ENCODE data around the gene ADRB2.
A peak's percentile ranks its signal among the peaks of the same experiment; 100 is the strongest.
"Not testable (repeated sequence)": the region's sequence is repeated elsewhere in the genome, so short reads cannot be mapped to it uniquely, and the experiment has no call there.

Gene ADRB2

GRCh38 chr5:148826053-148826738 is at the start of gene ADRB2:
TSS of gene ADRB2 (plus strand) at chr5:148826611. CDS start at chr5:148826832, 221 bp downstream.
- peak; percentile 82 for DNase-seq (ENCODE audit: low spot score)

- no peak for DNase-seq (ENCODE audit: low spot score)
Measured at GRCh38 chr5:148776780-148777179, 49.6 kb upstream of the ADRB2 start.

GRCh38 chr5:148778882-148779281 is 47.5 kb upstream of the ADRB2 start:
- DNase-seq (ENCODE audit: low spot score) = no peak

- no peak for DNase-seq (ENCODE audit: low spot score)
Measured at GRCh38 chr5:148780711-148781110, 45.7 kb upstream of the ADRB2 start.

- DNase-seq (ENCODE audit: low spot score) = no peak
Measured at GRCh38 chr5:148781766-148782165, 44.6 kb upstream of the ADRB2 start.

GRCh38 chr5:148785223-148785622 is 41.2 kb upstream of the ADRB2 start:
- DNase-seq (ENCODE audit: low spot score) = no peak

GRCh38 chr5:148786456-148786855 is 40.0 kb upstream of the ADRB2 start:
- DNase-seq (ENCODE audit: low spot score) = no peak

GRCh38 chr5:148788636-148789035 is 37.8 kb upstream of the ADRB2 start:
- no peak for DNase-seq (ENCODE audit: low spot score)

- DNase-seq (ENCODE audit: low spot score) = no peak
Measured at GRCh38 chr5:148790545-148791333, 35.7 kb upstream of the ADRB2 start.

- DNase-seq (ENCODE audit: low spot score) = no peak
Measured at GRCh38 chr5:148791334-148791667, 35.1 kb upstream of the ADRB2 start.

GRCh38 chr5:148791696-148792095 is 34.7 kb upstream of the ADRB2 start:
- DNase-seq (ENCODE audit: low spot score) = no peak

DNA sequence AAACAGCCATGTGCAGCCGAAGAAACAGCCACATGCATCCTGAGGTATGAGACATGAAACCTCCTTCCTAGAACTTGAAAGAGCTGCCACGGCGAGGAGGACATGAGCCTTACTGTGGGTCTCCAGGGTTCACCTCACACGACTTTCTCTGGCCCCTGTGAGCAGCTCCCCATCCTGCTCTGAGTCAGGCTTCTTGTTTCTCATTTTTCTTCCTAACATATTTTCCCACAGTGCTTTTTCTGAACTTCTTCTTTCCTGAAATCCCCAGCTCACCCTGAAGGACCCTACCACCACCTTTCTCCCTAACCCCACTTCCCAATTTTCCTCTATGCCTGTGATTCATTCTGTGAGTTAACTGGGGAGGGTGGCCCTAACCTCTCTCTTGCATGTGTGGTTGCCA is 33.7 kb upstream of the ADRB2 start:
- DNase-seq (ENCODE audit: low spot score) = no peak

- no peak for DNase-seq (ENCODE audit: low spot score)
Measured at GRCh38 chr5:148793261-148793660, 33.1 kb upstream of the ADRB2 start.

- DNase-seq (ENCODE audit: low spot score) = no peak
Measured at GRCh38 chr5:148794275-148794674, 32.1 kb upstream of the ADRB2 start.

DNA sequence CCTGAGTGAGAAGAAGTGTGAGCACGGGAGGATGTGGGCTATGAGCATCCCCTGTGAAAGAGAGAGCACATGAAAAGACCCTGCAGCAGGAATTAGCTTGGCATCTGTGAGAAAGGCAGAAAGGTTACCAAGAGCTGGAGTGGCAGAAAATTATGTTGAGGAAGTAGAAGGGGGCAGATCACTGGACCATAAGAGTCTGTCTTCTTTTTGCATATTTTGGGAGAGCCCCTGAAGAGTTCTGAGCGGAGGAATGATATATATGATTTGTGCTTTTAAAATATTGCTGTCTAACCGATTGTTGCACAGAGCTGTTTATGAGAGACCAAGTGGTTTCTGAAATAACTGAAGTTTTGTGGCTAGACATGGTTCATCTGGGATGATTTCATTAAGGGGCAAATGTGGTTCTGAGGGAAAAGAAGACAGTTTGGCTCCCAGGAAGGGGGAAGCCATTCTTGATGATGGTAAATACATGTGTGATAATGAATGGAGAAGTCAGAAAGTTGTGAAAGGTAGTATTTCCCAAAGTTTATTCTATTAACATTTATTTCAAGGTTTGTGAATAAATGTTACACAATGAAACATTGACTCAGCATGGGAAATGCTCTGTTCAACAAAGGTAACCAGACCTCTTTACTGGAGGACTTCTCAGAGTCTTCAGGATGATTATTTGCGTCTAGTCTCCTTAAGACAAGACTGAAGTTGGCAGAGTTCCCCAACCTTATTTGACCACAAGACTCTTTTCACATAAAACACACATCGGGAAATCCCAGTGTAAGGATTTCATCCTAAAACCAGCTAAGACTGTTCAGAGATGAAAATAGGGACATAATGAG is 31.5 kb upstream of the ADRB2 start:
- no peak for DNase-seq (ENCODE audit: low spot score)

DNA sequence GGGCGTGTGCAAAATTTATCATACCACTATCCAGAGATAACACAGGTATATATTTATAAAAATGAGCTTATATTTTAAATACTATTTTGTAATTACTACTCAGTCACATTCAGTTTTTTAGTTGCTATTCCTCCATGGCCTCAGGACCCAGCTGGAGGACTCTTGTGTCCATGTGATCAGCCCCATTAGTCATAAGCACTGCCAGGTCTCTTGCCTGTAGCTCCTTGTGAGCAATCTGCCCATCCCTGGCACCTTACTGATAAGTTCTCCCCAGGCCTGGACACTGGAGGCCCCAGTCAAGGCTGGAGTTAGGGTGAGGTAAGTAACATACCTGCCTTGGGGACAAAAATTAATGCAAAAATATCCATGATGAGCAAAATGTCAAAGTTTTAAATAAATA is 29.5 kb upstream of the ADRB2 start:
- no peak for DNase-seq (ENCODE audit: low spot score)

- no peak for DNase-seq (ENCODE audit: low spot score)
Measured at GRCh38 chr5:148798786-148799185, 27.6 kb upstream of the ADRB2 start.

GRCh38 chr5:148799737-148800527 is 26.5 kb upstream of the ADRB2 start:
- DNase-seq (ENCODE audit: low spot score) = no peak

GRCh38 chr5:148801682-148802276 is 24.6 kb upstream of the ADRB2 start:
- no peak for DNase-seq (ENCODE audit: low spot score)

- not testable (repeated sequence) for DNase-seq (ENCODE audit: low spot score)
Measured at GRCh38 chr5:148803451-148803850, 23.0 kb upstream of the ADRB2 start.

DNA sequence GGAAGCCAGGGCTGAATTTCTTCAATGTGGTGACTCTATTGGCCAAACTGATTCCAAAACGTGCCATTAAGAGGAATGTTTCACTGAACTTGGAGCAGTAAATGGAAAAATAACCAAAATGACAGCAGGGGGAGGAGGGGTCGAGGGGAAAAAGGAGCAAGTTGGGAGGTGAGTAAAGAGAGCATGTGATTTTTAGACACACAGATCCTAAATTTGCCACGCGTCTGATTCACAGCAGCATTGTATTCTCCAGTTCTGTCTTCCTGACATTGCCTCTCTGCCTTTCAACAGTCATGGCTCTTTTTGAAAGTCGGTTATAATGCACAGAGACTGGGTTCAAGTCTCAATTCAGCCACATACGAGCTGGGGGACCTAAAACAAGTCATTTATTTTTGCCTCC is 22.0 kb upstream of the ADRB2 start:
- no peak for DNase-seq (ENCODE audit: low spot score)

All from hematopoietic multipotent progenitor cell treated with erythropoietin and hydrocortisone succinate and interleukin-3 and kit ligand, for 17 days (in vitro differentiated cells).